ENCODE data around the gene SMAGP. TPM values are rescaled to one million over a fixed set of nuclear protein-coding genes. Genes with fewer than 3 reads are reported as not detected.

Gene SMAGP
- total and polyA plus RNA-seq, 2 of the 13 experiments (the other 11 are each of a cell fraction or from before 2014, with no cell fraction given), result 9.2 TPM

GRCh38 chr12:51270067-51270950 lies at the start of gene SMAGP (continued):
- TF ChIP-seq, protein P1, sequence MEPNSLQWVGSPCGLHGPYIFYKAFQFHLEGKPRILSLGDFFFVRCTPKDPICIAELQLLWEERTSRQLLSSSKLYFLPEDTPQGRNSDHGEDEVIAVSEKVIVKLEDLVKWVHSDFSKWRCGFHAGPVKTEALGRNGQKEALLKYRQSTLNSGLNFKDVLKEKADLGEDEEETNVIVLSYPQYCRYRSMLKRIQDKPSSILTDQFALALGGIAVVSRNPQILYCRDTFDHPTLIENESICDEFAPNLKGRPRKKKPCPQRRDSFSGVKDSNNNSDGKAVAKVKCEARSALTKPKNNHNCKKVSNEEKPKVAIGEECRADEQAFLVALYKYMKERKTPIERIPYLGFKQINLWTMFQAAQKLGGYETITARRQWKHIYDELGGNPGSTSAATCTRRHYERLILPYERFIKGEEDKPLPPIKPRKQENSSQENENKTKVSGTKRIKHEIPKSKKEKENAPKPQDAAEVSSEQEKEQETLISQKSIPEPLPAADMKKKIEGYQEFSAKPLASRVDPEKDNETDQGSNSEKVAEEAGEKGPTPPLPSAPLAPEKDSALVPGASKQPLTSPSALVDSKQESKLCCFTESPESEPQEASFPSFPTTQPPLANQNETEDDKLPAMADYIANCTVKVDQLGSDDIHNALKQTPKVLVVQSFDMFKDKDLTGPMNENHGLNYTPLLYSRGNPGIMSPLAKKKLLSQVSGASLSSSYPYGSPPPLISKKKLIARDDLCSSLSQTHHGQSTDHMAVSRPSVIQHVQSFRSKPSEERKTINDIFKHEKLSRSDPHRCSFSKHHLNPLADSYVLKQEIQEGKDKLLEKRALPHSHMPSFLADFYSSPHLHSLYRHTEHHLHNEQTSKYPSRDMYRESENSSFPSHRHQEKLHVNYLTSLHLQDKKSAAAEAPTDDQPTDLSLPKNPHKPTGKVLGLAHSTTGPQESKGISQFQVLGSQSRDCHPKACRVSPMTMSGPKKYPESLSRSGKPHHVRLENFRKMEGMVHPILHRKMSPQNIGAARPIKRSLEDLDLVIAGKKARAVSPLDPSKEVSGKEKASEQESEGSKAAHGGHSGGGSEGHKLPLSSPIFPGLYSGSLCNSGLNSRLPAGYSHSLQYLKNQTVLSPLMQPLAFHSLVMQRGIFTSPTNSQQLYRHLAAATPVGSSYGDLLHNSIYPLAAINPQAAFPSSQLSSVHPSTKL (CRISPR knock-in tag; IDR thresholded peaks at IDR 0.05), result peak; percentile 50; the same call in 1 of the 2 replicates
- TF ChIP-seq ZNF256 (CRISPR knock-in tag; conservative IDR thresholded peaks at IDR 0.05) (no peak), PHF21A (CRISPR knock-in tag; IDR thresholded peaks at IDR 0.05) (peak; percentile 52; the same call in 1 of the 2 replicates), TFDP1 (CRISPR knock-in tag; IDR thresholded peaks at IDR 0.05; ENCODE audit: borderline replicate concordance) (peak; percentile 60; the same call in 1 of the 2 replicates), ZBTB40 (IDR thresholded peaks at IDR 0.05) (no peak), ZBTB40 (CRISPR knock-in tag; IDR thresholded peaks at IDR 0.05) (no peak), PRPF4 (IDR thresholded peaks at IDR 0.05; ENCODE audit: low read depth, low read length, poor library complexity, severe bottlenecking) (no peak), MED13 (CRISPR knock-in tag; IDR thresholded peaks at IDR 0.05) (no peak), GATAD1 (CRISPR knock-in tag; IDR thresholded peaks at IDR 0.05) (0 out of 2 replicates have a peak, but pooled peaks have one; percentile 8), ZNF558 (CRISPR knock-in tag; IDR thresholded peaks at IDR 0.05; ENCODE audit: borderline replicate concordance) (no peak)
- TF ChIP-seq, protein P2, sequence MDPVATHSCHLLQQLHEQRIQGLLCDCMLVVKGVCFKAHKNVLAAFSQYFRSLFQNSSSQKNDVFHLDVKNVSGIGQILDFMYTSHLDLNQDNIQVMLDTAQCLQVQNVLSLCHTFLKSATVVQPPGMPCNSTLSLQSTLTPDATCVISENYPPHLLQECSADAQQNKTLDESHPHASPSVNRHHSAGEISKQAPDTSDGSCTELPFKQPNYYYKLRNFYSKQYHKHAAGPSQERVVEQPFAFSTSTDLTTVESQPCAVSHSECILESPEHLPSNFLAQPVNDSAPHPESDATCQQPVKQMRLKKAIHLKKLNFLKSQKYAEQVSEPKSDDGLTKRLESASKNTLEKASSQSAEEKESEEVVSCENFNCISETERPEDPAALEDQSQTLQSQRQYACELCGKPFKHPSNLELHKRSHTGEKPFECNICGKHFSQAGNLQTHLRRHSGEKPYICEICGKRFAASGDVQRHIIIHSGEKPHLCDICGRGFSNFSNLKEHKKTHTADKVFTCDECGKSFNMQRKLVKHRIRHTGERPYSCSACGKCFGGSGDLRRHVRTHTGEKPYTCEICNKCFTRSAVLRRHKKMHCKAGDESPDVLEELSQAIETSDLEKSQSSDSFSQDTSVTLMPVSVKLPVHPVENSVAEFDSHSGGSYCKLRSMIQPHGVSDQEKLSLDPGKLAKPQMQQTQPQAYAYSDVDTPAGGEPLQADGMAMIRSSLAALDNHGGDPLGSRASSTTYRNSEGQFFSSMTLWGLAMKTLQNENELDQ (CRISPR knock-in tag; IDR thresholded peaks at IDR 0.05; ENCODE audit: borderline replicate concordance), result no peak

All from HepG2 (cell line).